K562 (cell line): ENCODE measurements around the gene VWA7. TPM values are rescaled to one million over a fixed set of nuclear protein-coding genes. Genes with fewer than 3 reads are reported as not detected.

Experiments
- AFF1 ChIP-seq, 2 experiments: fragments of 450-650 bp; IDR thresholded peaks; 2 replicates each; pipeline ENCODE4 v1.6.1; 2018; ENCODE audit warnings: mild to moderate bottlenecking in 2 of 2, low read depth in 1 of 2; ENCODE audit not compliant: partially characterized antibody in 2 of 2
- CBX5 ChIP-seq: IDR thresholded peaks from 2 replicates; pipeline ENCODE4 v1.6.1; 2014; ENCODE audit warnings: low read depth, borderline replicate concordance
- NFYB ChIP-seq: IDR thresholded peaks from 2 replicates; pipeline ENCODE4 v1.6.1; 2011; ENCODE audit warnings: mild to moderate bottlenecking, moderate library complexity; ENCODE audit not compliant: insufficient read length; ENCODE audit errors: extremely low read depth
- polyA plus RNA-seq, 8 experiments: library from polyadenylated mRNA; depleted of rRNA in 4 of 8; stranded (reverse) in 5 of 8; unstranded in 3 of 8; fragments of >200 nt; fragmentation: Nextera tagmentation in 2 of 8; fragmentation: Illumina TruSeq in 1 of 8; extraction: Ambion mirVana in 2 of 8; extraction: Trizol in 1 of 8; gene quantifications; 2 replicates each; pipeline versions ENCODE4 v1.2.1 to v1.2.3, GENCODE V29; 2011 to 2014; ENCODE audit warnings: inconsistent platforms in 1 of 8, missing spikeins in 1 of 8
- total RNA-seq, 7 experiments: library from RNA; depleted of rRNA in 6 of 7; stranded (reverse); fragments of >200 nt in 6 of 7; fragmentation: Illumina TruSeq in 2 of 7; extraction: Trizol in 2 of 7; gene quantifications; 2 replicates each; pipeline versions ENCODE4 v1.2.1 to v1.2.3, GENCODE V29; 2011 to 2021; ENCODE audit warnings: low replicate concordance in 1 of 7
- TF ChIP-seq, protein P1 (sequence below): sonication (generic); formaldehyde crosslinking; IDR thresholded peaks from 2 replicates; pipeline ENCODE4 v1.8.0; 2022; ENCODE audit warnings: mild to moderate bottlenecking, missing genetic modification reagents
- TF ChIP-seq, protein P2 (sequence below): sonication (generic); formaldehyde crosslinking; IDR thresholded peaks from 2 replicates; pipeline ENCODE4 v1.4.0; 2020; ENCODE audit warnings: mild to moderate bottlenecking, missing genetic modification reagents
- TF ChIP-seq, protein P3 (sequence below): fragments of 450-650 bp; formaldehyde crosslinking; IDR thresholded peaks from 2 replicates; pipeline ENCODE4 v1.4.0; 2020; ENCODE audit warnings: mild to moderate bottlenecking, moderate library complexity
- TF ChIP-seq, protein P4 (sequence below): sonication (generic); formaldehyde crosslinking; IDR thresholded peaks from 2 replicates; pipeline ENCODE4 v1.8.0; 2022; ENCODE audit warnings: mild to moderate bottlenecking, missing genetic modification reagents
- TF ChIP-seq, protein P5 (sequence below): IDR thresholded peaks from 3 replicates; pipeline ENCODE4 v1.6.1; 2011; ENCODE audit warnings: borderline replicate concordance, mild to moderate bottlenecking, moderate library complexity; ENCODE audit not compliant: insufficient read length; ENCODE audit errors: extremely low read depth

VWA7 gene
- total and polyA plus RNA-seq, 9 of the 15 experiments (the other 6 are each of a cell fraction or from before 2014, with no cell fraction given): 0.18 to 2.9 (median 0.95) TPM

GRCh38 chr6:31814677-31815024, 37.5 kb upstream of the VWA7 start (continued):
- TF ChIP-seq AFF1 (IDR thresholded peaks at IDR 0.05; ENCODE audit: low read depth in 1 of 2, partially characterized antibody in 2 of 2) (peak in 1 of 2 experiments; percentile 11), NFYB (no peak), CBX5 (no peak)
- TF ChIP-seq, protein P1, sequence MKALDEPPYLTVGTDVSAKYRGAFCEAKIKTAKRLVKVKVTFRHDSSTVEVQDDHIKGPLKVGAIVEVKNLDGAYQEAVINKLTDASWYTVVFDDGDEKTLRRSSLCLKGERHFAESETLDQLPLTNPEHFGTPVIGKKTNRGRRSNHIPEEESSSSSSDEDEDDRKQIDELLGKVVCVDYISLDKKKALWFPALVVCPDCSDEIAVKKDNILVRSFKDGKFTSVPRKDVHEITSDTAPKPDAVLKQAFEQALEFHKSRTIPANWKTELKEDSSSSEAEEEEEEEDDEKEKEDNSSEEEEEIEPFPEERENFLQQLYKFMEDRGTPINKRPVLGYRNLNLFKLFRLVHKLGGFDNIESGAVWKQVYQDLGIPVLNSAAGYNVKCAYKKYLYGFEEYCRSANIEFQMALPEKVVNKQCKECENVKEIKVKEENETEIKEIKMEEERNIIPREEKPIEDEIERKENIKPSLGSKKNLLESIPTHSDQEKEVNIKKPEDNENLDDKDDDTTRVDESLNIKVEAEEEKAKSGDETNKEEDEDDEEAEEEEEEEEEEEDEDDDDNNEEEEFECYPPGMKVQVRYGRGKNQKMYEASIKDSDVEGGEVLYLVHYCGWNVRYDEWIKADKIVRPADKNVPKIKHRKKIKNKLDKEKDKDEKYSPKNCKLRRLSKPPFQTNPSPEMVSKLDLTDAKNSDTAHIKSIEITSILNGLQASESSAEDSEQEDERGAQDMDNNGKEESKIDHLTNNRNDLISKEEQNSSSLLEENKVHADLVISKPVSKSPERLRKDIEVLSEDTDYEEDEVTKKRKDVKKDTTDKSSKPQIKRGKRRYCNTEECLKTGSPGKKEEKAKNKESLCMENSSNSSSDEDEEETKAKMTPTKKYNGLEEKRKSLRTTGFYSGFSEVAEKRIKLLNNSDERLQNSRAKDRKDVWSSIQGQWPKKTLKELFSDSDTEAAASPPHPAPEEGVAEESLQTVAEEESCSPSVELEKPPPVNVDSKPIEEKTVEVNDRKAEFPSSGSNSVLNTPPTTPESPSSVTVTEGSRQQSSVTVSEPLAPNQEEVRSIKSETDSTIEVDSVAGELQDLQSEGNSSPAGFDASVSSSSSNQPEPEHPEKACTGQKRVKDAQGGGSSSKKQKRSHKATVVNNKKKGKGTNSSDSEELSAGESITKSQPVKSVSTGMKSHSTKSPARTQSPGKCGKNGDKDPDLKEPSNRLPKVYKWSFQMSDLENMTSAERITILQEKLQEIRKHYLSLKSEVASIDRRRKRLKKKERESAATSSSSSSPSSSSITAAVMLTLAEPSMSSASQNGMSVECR (CRISPR knock-in tag): no peak
- TF ChIP-seq, protein P2, sequence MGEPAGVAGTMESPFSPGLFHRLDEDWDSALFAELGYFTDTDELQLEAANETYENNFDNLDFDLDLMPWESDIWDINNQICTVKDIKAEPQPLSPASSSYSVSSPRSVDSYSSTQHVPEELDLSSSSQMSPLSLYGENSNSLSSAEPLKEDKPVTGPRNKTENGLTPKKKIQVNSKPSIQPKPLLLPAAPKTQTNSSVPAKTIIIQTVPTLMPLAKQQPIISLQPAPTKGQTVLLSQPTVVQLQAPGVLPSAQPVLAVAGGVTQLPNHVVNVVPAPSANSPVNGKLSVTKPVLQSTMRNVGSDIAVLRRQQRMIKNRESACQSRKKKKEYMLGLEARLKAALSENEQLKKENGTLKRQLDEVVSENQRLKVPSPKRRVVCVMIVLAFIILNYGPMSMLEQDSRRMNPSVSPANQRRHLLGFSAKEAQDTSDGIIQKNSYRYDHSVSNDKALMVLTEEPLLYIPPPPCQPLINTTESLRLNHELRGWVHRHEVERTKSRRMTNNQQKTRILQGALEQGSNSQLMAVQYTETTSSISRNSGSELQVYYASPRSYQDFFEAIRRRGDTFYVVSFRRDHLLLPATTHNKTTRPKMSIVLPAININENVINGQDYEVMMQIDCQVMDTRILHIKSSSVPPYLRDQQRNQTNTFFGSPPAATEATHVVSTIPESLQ (CRISPR knock-in tag): no peak
- TF ChIP-seq, protein P3, sequence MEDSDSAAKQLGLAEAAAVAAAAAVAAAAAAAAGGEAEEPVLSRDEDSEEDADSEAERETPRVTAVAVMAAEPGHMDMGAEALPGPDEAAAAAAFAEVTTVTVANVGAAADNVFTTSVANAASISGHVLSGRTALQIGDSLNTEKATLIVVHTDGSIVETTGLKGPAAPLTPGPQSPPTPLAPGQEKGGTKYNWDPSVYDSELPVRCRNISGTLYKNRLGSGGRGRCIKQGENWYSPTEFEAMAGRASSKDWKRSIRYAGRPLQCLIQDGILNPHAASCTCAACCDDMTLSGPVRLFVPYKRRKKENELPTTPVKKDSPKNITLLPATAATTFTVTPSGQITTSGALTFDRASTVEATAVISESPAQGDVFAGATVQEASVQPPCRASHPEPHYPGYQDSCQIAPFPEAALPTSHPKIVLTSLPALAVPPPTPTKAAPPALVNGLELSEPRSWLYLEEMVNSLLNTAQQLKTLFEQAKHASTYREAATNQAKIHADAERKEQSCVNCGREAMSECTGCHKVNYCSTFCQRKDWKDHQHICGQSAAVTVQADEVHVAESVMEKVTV (CRISPR knock-in tag): no peak; the same call in 1 of the 2 replicates
- TF ChIP-seq, protein P4, sequence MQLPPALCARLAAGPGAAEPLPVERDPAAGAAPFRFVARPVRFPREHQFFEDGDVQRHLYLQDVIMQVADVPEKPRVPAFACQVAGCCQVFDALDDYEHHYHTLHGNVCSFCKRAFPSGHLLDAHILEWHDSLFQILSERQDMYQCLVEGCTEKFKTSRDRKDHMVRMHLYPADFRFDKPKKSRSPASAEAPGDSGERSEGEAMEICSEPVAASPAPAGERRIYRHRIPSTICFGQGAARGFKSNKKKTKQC (CRISPR knock-in tag): no peak
- TF ChIP-seq, protein P5, sequence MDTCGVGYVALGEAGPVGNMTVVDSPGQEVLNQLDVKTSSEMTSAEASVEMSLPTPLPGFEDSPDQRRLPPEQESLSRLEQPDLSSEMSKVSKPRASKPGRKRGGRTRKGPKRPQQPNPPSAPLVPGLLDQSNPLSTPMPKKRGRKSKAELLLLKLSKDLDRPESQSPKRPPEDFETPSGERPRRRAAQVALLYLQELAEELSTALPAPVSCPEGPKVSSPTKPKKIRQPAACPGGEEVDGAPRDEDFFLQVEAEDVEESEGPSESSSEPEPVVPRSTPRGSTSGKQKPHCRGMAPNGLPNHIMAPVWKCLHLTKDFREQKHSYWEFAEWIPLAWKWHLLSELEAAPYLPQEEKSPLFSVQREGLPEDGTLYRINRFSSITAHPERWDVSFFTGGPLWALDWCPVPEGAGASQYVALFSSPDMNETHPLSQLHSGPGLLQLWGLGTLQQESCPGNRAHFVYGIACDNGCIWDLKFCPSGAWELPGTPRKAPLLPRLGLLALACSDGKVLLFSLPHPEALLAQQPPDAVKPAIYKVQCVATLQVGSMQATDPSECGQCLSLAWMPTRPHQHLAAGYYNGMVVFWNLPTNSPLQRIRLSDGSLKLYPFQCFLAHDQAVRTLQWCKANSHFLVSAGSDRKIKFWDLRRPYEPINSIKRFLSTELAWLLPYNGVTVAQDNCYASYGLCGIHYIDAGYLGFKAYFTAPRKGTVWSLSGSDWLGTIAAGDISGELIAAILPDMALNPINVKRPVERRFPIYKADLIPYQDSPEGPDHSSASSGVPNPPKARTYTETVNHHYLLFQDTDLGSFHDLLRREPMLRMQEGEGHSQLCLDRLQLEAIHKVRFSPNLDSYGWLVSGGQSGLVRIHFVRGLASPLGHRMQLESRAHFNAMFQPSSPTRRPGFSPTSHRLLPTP: no peak
